Neutrophil (primary cell): ENCODE data around the gene EIF2D.
A peak's percentile ranks its signal among the peaks of the same experiment; 100 is the strongest.

Experiments
- H3K27ac ChIP-seq: fragments of 200-600 bp; sonication (generic); 2 replicates; pipeline ENCODE4 v1.5.1; 2016; ENCODE audit warnings: mild to moderate bottlenecking, moderate library complexity
- H3K27me3 ChIP-seq: fragments of 200-600 bp; sonication (generic); 2 replicates; pipeline ENCODE4 v1.6.0; 2016; ENCODE audit warnings: mild to moderate bottlenecking
- H3K36me3 ChIP-seq: fragments of 200-600 bp; sonication (generic); 2 replicates; pipeline ENCODE4 v1.5.1; 2017
- H3K4me1 ChIP-seq, 2 experiments: fragments of 200-600 bp in 1 of 2; sonication (generic) in 1 of 2; 1 replicate in 1 of 2; 2 replicates in 1 of 2; pipeline versions ENCODE4 v1.5.1 to v1.6.1; 2013 to 2016; ENCODE audit warnings: low read depth in 1 of 2, low read length in 1 of 2, mild to moderate bottlenecking in 1 of 2, moderate library complexity in 1 of 2; ENCODE audit not compliant: control insufficient read depth in 1 of 2, insufficient read depth in 1 of 2
- H3K4me3 ChIP-seq, 2 experiments: fragments of 200-600 bp in 1 of 2; sonication (generic) in 1 of 2; 1 replicate in 1 of 2; 2 replicates in 1 of 2; pipeline ENCODE4 v1.5.1; 2013 to 2016; ENCODE audit warnings: low read depth in 1 of 2, low read length in 1 of 2, mild to moderate bottlenecking in 1 of 2, moderate library complexity in 1 of 2
- H3K9me3 ChIP-seq: fragments of 200-600 bp; sonication (generic); 2 replicates; pipeline ENCODE4 v1.5.1; 2016
- CTCF ChIP-seq: fragments of 200-600 bp; sonication (generic); IDR thresholded peaks from 2 replicates; pipeline ENCODE4 v1.5.1; 2016; ENCODE audit warnings: antibody characterized with exemption

The EIF2D gene

GRCh38 chr1:206554701-206555472 lies 57.4 kb downstream of the EIF2D start:
- H3K4me3 ChIP-seq = no peak overlapping the region
- no peak for TF ChIP-seq CTCF
- no peaks in the 10 kb centered on the region for H3K9me3 ChIP-seq
- peaks cover 41 to 47% of the 10 kb centered on the region in 2 experiments for H3K4me1 ChIP-seq
- peaks cover 7% of the 10 kb centered on the region for H3K36me3 ChIP-seq
- peak overlapping the region; percentile 100 for H3K27ac ChIP-seq
- no peaks in the 10 kb centered on the region for H3K27me3 ChIP-seq

- H3K27ac ChIP-seq = no peak overlapping the region
- no peak for TF ChIP-seq CTCF
- H3K4me1 ChIP-seq = peaks cover 34 to 40% of the 10 kb centered on the region in 2 experiments
Measured at GRCh38 chr1:206554211-206554610, 58.1 kb downstream of the EIF2D start.

GRCh38 chr1:206551986-206552326 lies 60.3 kb downstream of the EIF2D start:
- Histone ChIP-seq H3K27me3 (no peaks in the 10 kb centered on the region), H3K9me3 (no peaks in the 10 kb centered on the region), H3K4me1 (peaks cover 18 to 30% of the 10 kb centered on the region in 2 experiments), H3K36me3 (no peaks in the 10 kb centered on the region), H3K27ac (no peak overlapping the region), H3K4me3 (no peak overlapping the region)
- no peak for TF ChIP-seq CTCF

More at GRCh38 chr1:206554211-206554610, 58.1 kb downstream of the EIF2D start:
- Histone ChIP-seq H3K9me3 (no peaks in the 10 kb centered on the region), H3K27me3 (no peaks in the 10 kb centered on the region), H3K4me3 (no peak overlapping the region), H3K36me3 (peaks cover 5% of the 10 kb centered on the region)

- no peak overlapping the region for H3K27ac ChIP-seq
- no peaks in the 10 kb centered on the region for H3K36me3 ChIP-seq
- no peak for TF ChIP-seq CTCF
- H3K4me3 ChIP-seq = no peak overlapping the region
- peaks cover 16 to 25% of the 10 kb centered on the region in 2 experiments for H3K4me1 ChIP-seq
- H3K27me3 ChIP-seq = no peaks in the 10 kb centered on the region
- no peaks in the 10 kb centered on the region for H3K9me3 ChIP-seq
Measured at GRCh38 chr1:206551296-206551985, 60.8 kb downstream of the EIF2D start.

- Histone ChIP-seq H3K4me3 (no peak overlapping the region), H3K27me3 (no peaks in the 10 kb centered on the region), H3K27ac (no peak overlapping the region), H3K9me3 (no peaks in the 10 kb centered on the region), H3K4me1 (peaks cover 6 to 16% of the 10 kb centered on the region in 2 experiments), H3K36me3 (no peaks in the 10 kb centered on the region)
- TF ChIP-seq CTCF = no peak
Measured at GRCh38 chr1:206550446-206550845, 61.8 kb downstream of the EIF2D start.
